AG20443 (cell line): ENCODE results near the gene COL4A4.
"Not testable (repeated sequence)": the region's sequence is repeated elsewhere in the genome, so short reads cannot be mapped to it uniquely, and the experiment has no call there.

Source experiments
- DNase-seq: peaks from one replicate; pipeline ENCODE4 v3.0.0; 2012; ENCODE audit warnings: low spot score, mixed read lengths

The COL4A4 gene

DNA sequence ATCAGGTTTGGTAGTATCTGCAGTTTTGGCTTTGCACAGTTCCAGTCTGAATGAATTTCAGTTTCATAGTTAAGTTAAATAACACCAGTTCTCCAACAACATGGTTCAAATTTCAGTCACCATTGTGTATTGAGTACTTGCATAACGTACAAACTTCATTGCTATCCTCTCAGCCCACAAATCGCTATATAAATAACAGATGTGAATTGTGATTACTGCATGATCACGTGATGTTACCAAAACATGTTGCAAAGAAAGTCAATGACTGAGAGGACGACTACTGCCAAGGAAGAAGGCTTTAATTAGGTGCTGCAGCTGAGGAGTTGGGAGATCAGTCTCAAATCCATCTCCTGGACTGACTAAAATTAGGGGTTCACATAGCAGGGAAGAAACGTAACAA lies 48.2 kb downstream of the COL4A4 start:
- peak; percentile 22 for DNase-seq

- peak; percentile 65 for DNase-seq
These were observed 56.9 kb downstream of the COL4A4 start for GRCh38 chr2:227106845-227107759.

DNA sequence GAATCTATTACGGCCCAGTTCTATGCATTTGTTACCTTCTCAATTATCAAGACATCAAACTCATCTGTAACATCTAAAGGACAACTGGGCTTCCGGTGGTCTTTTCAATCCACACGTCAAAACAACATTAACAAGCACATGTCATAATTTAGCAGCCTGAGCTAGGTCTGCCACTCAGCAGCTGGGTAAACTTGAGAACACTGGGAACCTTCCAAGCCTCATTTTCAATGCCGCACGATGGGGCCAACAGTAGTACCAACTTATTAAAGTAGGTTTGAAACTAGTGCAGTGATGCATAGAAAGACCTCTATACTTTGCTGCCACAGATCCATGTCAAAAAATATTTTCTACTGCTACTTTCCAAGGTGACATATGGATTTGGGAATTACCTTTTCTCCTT lies 60.4 kb downstream of the COL4A4 start:
- DNase-seq, result no peak

DNA sequence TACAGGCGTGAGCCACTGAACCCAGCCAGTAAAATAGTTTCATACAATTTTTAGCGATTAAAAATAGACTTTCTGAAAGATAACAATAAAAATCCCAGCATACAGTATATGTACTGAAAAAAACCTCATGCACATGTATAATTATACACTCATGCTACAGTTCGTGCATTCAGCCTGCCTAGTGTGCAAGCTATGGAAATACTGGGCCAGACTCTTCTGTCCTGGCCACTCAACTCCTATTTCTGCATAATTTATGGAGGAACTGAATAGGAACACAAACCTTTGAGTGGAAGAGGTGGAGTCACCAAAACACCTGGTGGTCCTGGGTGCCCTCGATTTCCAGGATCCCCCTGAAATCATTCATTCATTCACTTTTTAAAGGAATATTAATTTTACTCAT lies 64.7 kb downstream of the COL4A4 start:
- no peak for DNase-seq

- DNase-seq, result no peak
These were observed 65.9 kb downstream of the COL4A4 start for GRCh38 chr2:227098162-227098515.

DNA sequence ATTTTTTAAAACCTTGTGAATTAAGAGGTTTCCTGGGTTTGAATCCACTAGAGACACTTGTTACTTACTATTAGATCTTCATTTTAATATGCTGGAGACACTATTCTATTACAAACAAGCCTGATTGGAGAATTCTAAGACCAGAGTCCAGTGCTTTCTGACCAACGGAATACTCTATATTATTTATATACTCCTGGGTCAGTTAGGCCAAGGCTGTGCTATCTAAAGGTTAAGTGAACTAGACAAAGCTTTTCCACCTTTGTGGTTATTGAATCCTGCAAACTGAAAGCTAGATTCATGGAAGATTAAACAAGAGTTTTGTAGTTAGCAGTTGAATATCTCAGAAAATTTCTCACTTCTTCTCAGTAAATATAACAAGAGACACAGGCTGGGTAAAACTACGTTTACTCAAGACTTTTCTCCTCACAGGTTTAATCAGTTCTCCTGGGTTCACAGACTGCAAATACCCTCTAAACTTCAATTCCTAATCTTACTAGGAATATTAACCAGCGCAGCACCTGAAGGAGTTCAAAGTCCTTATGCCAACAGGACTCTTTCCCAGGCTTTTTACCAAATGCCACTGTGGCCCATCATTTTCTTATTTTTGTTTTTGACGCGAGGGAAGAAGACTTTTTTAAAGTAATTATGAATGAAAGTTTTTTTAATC lies 66.4 kb downstream of the COL4A4 start:
- no peak for DNase-seq

- no peak for DNase-seq
These were observed 68.7 kb downstream of the COL4A4 start for GRCh38 chr2:227095346-227095745.

DNA sequence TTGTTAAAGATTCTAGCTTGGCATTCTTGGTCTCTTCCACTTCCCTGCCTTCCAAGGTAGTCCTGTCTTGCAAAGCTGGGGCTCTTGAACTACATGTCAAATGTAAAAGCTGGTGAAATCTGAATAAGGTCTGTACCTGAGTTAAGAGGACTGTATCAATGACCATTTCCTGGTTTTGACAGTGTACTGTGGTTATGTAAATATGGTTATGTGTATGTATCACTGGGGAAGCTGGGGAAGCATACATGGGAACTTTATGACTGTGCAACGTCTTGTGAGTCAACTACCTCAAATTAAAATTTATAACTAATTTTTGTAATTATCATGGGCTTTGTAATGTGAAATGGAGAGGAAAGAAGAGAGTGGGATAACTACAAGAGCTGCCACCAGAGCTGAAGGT lies 81.7 kb downstream of the COL4A4 start:
- DNase-seq, result no peak

DNA sequence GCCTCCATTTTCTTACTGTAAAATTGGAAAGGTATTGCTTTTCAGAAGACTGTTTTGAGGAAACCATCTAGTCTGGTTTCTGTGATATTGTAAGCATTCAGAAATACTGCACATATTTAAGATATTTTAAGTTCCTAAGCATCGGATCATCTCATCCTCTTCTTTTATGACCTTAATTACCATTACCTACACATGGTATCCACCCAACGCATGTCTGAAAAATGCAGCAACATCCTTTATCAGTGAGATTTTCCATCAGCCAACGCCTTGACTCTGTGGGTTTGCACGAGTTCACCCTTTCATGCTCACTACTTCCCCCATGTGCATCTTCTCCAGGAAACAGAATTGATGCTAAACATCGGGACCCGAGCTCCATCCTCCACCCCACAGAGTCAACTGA lies 84.3 kb downstream of the COL4A4 start:
- DNase-seq, result no peak

DNA sequence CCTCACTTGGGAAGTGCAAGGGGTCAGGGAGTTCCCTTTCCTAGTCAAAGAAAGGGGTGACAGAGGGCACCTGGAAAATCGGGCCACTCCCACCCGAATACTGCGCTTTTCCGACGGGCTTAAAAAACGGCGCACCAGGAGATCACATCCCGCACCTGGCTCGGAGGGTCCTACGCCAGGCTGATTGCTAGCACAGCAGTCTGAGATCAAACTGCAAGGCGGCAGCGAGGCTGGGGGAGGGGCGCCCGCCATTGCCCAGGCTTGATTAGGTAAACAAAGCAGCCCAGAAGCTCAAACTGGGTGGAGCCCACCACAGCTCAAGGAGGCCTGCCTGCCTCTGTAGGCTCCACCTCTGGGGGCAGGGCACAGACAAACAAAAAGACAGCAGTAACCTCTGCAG lies 98.9 kb downstream of the COL4A4 start:
- DNase-seq, result not testable (repeated sequence)

- no peak for DNase-seq
These were observed 105.1 kb downstream of the COL4A4 start for GRCh38 chr2:227058888-227059399.

GRCh38 chr2:227057743-227058447 lies 106.1 kb downstream of the COL4A4 start:
- DNase-seq, result no peak

GRCh38 chr2:227057060-227057459 lies 106.9 kb downstream of the COL4A4 start:
- no peak for DNase-seq

DNA sequence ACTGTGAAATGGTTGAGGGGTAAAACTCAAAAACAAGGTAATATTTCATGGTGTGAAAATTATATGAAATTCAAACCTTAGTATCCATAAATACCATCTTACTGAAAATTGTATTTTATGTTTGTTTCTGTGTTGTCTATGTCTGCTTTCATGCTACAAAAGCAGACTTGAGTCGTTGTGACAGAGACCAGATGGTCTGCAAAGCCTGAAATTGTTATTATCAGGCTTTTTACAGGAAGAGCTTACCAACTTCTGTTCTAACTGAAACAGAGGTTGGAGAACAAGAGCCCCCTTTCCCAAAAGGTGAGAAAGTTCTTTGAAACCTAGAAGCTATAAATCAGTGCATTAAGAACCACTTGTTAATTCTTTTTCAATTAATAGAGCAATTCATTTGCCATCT lies 110.0 kb downstream of the COL4A4 start:
- DNase-seq, result no peak

DNA sequence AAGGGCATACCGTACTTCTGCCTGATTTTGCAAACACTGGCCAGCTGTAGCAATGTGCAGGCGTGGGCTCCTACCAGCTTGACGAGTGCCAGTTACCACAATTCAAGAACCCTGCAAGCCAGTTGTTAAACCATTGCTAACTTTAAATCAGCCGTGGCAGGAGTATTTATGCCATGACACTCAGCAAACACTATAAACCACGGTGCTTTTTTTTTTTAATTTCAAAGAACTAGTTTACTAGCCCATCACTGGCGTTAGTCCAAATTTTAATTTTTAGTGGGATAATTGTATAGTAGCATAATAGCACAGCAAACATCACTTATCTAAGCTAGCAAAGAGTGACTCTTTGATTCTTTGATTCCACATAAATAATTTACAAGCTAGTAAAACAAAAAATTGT lies 111.1 kb downstream of the COL4A4 start:
- DNase-seq, result no peak

DNA sequence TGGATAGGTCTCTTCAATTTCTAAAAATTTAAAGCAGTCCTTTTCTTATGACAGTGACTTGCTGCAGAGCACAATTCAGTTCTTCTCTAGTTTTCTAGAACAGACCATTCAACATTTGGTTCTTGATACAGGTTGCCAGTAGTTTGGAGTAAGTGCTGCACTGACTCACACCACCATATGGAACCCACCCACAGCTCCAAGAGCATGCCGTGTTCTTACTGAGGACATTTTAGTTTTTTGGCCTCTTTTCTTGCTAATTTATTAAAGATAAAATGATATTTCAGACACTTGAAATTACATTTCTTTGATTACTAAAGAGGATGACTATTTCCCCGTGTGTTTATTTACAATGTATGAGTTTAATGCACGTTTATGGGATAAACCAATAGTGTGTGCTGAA lies 120.0 kb downstream of the COL4A4 start:
- no peak for DNase-seq

GRCh38 chr2:227038550-227039189 lies 125.3 kb downstream of the COL4A4 start:
- DNase-seq, result no peak

DNA sequence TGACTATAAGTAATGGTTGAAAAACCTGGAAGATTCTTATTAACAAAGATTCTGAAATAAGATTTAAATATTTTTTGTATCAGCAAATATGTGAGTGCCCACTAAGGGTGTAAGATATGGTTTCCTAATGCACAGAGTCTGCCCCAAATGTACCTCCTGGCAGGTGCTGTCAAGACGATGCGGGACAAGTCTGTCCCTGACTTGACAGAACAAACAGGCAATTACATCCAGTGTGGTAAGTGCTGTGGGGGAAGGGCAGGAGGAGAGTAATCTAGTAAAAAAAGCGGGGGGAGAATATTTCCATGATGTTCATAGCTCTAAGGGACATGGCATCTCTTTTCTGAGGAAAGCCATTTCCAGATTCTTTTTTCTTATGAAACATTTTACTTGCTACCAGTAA lies 127.5 kb downstream of the COL4A4 start:
- no peak for DNase-seq

DNA sequence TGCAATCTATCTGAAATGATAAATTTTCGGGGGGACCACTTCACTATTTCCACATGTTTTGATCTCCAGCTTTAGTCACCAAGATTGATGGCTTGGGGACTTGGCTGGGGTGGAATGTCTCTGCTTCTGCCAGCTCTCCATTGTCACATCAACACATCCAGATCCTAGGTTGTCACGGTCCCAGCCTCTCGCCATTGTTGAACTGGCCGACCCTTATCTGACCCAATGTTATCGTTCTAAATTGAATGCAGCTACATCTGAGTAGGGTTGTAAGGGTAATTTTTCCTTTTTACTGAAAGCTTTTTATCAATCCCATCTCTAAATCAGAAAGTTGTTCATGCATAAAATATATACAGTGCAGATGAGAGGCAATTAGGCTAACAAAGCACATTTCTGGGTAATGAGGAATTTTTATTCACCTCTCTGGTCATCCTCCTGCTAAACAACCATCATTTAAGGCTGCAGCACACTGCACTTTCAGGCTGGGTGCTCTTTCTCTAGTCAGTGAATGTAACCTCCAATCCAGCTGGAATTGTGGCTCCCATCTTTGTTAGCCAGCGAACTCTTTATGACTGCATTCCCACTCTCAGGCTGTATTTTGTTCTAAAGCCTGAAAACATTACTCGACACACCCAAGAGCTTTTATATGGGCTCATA lies 128.2 kb downstream of the COL4A4 start:
- no peak for DNase-seq

- peak; percentile 82 for DNase-seq
These were observed 130.4 kb downstream of the COL4A4 start for GRCh38 chr2:227033471-227034148.

DNA sequence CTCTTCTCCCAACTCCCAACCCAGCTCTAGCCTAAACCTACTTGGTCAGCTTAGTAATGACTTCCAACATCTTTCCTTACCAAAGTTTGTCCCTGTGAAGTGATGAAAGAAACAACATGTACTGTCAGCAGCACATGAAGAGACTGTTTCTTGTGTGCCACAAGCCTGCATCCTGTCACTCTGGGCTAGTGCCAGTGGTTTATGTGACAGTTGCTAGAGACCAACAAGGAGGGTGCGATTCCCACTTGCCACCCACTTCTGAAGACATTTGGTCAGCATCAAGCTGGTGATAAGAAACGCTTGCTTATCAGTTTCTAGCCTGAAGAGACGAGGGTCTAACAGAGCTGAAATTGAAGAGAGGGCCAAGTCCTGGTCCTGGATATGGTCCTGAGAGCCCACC lies 132.6 kb downstream of the COL4A4 start:
- no peak for DNase-seq
